HEK293 (cell line): ENCODE data around the gene PYCR2.

Experiments
- REPIN1 ChIP-seq: fragments of 450-650 bp; formaldehyde crosslinking; IDR thresholded peaks from 2 replicates; pipeline ENCODE4 v1.5.1; 2017; ENCODE audit warnings: missing biosample characterization, missing genetic modification characterization, low read depth
- YY1 ChIP-seq: fragments of 450-650 bp; formaldehyde crosslinking; IDR thresholded peaks from 2 replicates; pipeline ENCODE4 v1.5.1; 2018; ENCODE audit warnings: missing biosample characterization, missing genetic modification characterization
- TF ChIP-seq, protein P1 (sequence below): fragments of 450-650 bp; formaldehyde crosslinking; IDR thresholded peaks from 2 replicates; pipeline ENCODE4 v1.5.1; 2016; ENCODE audit warnings: missing biosample characterization, missing genetic modification characterization

DNA sequence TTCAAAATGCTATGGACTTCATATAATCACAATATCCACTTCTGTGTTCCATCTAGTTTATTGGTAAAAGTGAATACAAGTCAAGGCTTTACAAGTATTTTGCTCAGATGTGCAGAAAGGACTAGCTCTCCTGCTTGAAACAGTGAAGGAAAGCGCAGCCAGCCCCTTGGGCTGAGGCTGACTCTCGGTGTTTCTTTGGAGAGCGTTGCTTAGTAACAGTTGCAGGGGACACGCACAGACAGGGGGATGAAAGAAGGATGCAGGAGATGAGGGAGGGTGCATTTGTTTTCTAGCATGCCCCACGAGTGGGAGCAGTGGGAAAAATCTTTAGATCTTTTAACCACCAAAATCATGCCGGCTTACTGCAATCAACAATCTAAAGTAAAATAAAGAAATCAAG lies 9.1 kb downstream of the PYCR2 start:
- TF ChIP-seq, protein P1, sequence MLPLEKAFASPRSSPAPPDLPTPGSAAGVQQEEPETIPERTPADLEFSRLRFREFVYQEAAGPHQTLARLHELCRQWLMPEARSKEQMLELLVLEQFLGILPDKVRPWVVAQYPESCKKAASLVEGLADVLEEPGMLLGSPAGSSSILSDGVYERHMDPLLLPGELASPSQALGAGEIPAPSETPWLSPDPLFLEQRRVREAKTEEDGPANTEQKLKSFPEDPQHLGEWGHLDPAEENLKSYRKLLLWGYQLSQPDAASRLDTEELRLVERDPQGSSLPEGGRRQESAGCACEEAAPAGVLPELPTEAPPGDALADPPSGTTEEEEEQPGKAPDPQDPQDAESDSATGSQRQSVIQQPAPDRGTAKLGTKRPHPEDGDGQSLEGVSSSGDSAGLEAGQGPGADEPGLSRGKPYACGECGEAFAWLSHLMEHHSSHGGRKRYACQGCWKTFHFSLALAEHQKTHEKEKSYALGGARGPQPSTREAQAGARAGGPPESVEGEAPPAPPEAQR (tag by site-specific recombination): no peak
- TF ChIP-seq YY1 (tag by site-specific recombination): no peak
- no peak for TF ChIP-seq REPIN1 (tag by site-specific recombination)
